ENCODE results near the gene RNASEH2B.

DNA sequence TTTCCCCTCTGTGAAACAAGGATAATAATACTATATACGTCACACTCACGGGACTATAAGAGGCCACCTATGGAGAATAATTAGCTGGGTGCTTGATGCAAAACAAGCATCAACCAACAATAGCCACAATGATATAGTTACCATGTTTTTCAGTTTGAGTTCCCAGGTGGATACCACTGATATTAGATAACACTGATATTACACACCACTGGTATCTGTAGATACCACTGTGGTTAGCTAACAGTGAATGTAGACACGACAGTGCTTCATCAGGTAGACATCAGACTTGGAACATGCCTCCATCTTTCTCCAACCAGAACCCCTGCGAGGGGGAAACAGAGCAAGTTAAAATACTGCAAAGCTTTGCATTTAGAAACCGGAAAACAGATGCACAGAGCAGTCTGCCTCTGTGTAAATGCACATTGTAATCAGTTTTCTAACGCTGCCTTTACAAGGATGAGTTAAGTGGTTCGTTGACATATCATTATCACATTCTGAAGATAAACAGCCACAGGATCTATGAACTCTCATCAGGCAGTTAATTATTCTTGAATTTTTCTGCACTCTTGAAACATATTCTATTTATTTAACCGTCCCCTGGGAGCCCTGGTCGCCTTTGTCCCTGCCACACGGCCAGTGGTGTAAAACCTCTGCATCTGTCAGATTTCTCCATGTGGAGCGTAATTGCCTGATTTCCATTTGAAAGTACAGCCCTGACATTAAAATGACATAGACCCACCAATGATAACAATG lies 80.7 kb downstream of the RNASEH2B start:
- TF ChIP-seq ZNF274 (IDR thresholded peaks at IDR 0.05; ENCODE audit: low read depth, low read length) (no peak), YY1 (IDR thresholded peaks at IDR 0.05; ENCODE audit: insufficient read depth, insufficient read length) (no peak)
